Stimulated activated memory B cell treated with anti-CD40 and anti-IgM and Interleukin-4, amounts not matched to agents 10 μg/mL and 1 μg/mL and 100 μg/mL, for 72 hours (primary cell): ENCODE measurements around the gene THSD7B.

ENCODE experiments used
- ATAC-seq: fragments of 150-1000 bp; cut with Tn5 transposase; 2 replicates; pipeline ENCODE4 v1.10.0; 2021
- H3K27ac Mint-ChIP-seq: one replicate; pipeline ENCODE4 v1.8.0; 2022; ENCODE audit warnings: mild to moderate bottlenecking, mixed read lengths
- H3K27me3 Mint-ChIP-seq: one replicate; pipeline ENCODE4 v1.8.0; 2022; ENCODE audit warnings: mixed read lengths
- H3K36me3 Mint-ChIP-seq: one replicate; pipeline ENCODE4 v1.8.0; 2022; ENCODE audit warnings: mixed read lengths
- H3K4me1 Mint-ChIP-seq: one replicate; pipeline ENCODE4 v1.8.0; 2022; ENCODE audit warnings: mixed read lengths
- H3K4me3 Mint-ChIP-seq: one replicate; pipeline ENCODE4 v1.8.0; 2022; ENCODE audit warnings: mild to moderate bottlenecking, moderate library complexity, mixed read lengths
- H3K9me3 Mint-ChIP-seq: one replicate; pipeline ENCODE4 v1.8.0; 2022; ENCODE audit warnings: mixed read lengths

THSD7B gene

GRCh38 chr2:137706786-137707613 is 941.7 kb downstream of the THSD7B start:
- peak; percentile 8 for ATAC-seq
- Mint-ChIP-seq H3K4me1 (no peaks in the 10 kb centered on the region), H3K36me3 (no peaks in the 10 kb centered on the region), H3K4me3 (no peak overlapping the region), H3K27me3 (no peaks in the 10 kb centered on the region), H3K27ac (no peak overlapping the region), H3K9me3 (peaks cover 11% of the 10 kb centered on the region)

GRCh38 chr2:137708311-137708710 is 943.0 kb downstream of the THSD7B start:
- no peak for ATAC-seq
- Mint-ChIP-seq H3K9me3 (peaks cover 20% of the 10 kb centered on the region), H3K36me3 (no peaks in the 10 kb centered on the region), H3K27me3 (no peaks in the 10 kb centered on the region), H3K4me1 (no peaks in the 10 kb centered on the region), H3K27ac (no peak overlapping the region), H3K4me3 (no peak overlapping the region)

GRCh38 chr2:137715731-137716191 is 950.4 kb downstream of the THSD7B start:
- Mint-ChIP-seq H3K27me3 (no peaks in the 10 kb centered on the region), H3K4me3 (no peak overlapping the region), H3K36me3 (no peaks in the 10 kb centered on the region), H3K9me3 (peaks cover 12% of the 10 kb centered on the region), H3K4me1 (no peaks in the 10 kb centered on the region), H3K27ac (no peak overlapping the region)
- peak; percentile 54 for ATAC-seq

- Mint-ChIP-seq H3K4me1 (no peaks in the 10 kb centered on the region), H3K4me3 (no peak overlapping the region), H3K9me3 (peaks cover 10% of the 10 kb centered on the region), H3K27me3 (no peaks in the 10 kb centered on the region), H3K36me3 (no peaks in the 10 kb centered on the region), H3K27ac (no peak overlapping the region)
- no peak for ATAC-seq
Measured at GRCh38 chr2:137718786-137719185, 953.4 kb downstream of the THSD7B start.

- no peaks in the 10 kb centered on the region for H3K27me3 Mint-ChIP-seq
Measured at GRCh38 chr2:137721733-137722132, 956.4 kb downstream of the THSD7B start.

GRCh38 chr2:137724912-137725311 is 959.6 kb downstream of the THSD7B start:
- Mint-ChIP-seq H3K27ac (no peak overlapping the region), H3K36me3 (no peaks in the 10 kb centered on the region), H3K9me3 (peaks cover 13% of the 10 kb centered on the region), H3K4me1 (no peaks in the 10 kb centered on the region), H3K4me3 (no peak overlapping the region), H3K27me3 (no peaks in the 10 kb centered on the region)
- ATAC-seq: no peak

More at GRCh38 chr2:137721733-137722132, 956.4 kb downstream of the THSD7B start:
- Mint-ChIP-seq H3K9me3 (peaks cover 10% of the 10 kb centered on the region), H3K4me1 (no peaks in the 10 kb centered on the region), H3K27ac (no peak overlapping the region), H3K36me3 (no peaks in the 10 kb centered on the region), H3K4me3 (no peak overlapping the region)
- ATAC-seq: no peak
